Measurements from ENCODE around the gene GABBR2.

The GABBR2 gene

DNA sequence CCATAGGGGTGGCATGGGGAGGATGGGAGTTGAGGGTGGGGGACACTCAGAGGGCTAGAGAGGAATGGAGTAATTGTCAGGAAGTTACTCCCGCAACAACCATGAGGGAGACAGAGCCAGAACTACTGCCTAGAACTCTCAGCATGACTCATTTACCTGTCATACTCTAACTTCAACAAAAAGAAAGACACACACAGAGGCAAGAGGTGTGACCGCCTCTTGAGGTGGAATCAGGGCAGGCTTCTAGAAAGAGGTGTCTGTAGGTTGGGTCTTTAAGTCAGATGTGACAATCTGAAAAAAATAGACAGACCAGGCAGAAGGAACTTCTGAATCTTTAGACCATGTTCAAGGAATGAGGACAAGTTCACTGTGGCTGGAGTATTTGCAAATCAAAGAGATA, 73.4 kb downstream of the GABBR2 start:
- in situ Hi-C loops (cut with HindIII; ENCODE audit: low sequenced_read_pairs), result no loop called here

DNA sequence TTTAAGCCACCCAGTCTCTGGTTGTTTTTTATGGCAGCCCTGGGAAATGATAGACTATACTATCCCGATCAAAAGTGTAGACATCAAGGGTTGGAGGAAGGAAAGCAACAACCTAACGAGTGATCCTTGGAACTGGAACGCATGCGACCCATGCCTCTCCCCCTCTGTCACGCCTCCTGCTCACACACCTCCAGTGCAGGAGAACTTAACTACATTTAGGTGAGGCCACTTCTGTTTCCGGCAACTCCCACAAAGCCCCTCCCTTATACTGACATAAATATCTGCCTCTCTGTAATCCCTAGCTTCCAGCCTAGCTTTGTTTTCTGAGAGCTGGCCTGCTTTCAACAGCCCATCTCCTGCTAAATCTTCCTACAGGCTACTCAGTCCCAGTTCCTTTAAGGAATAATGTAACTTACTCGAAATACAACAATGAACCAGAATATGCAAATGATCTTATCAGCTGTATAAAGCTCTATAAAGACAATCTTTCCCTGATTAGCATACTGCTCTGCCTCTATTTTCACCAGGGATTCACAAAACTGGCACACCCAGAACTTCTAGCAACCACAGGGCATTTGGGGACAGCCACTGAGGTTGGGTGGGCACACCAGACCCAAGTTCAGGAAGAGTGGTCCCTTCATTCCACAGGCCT, 73.9 kb downstream of the GABBR2 start:
- in situ Hi-C loops (cut with HindIII; ENCODE audit: low sequenced_read_pairs), result no loop called here

DNA sequence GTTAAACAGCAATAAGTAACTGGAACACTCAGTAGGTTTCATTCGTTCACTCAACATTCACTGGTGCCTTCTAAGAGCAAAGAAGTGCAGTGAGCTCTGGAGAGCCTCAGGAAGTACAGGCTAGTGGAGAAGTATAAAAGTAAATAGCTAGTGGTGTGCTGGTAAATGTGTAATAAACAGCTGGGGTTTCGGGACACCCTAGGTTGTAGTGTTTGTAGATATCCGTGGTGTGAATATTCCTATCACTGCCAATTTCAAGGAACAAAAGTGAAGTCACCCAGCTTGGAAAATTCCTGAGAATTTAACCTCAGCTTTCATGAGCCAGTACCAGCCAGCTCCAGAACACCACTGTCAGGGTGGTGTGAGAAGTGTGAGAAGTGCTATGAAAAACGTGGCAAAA, 75.9 kb downstream of the GABBR2 start:
- in situ Hi-C loops (cut with HindIII; ENCODE audit: low sequenced_read_pairs), result no loop called here

DNA sequence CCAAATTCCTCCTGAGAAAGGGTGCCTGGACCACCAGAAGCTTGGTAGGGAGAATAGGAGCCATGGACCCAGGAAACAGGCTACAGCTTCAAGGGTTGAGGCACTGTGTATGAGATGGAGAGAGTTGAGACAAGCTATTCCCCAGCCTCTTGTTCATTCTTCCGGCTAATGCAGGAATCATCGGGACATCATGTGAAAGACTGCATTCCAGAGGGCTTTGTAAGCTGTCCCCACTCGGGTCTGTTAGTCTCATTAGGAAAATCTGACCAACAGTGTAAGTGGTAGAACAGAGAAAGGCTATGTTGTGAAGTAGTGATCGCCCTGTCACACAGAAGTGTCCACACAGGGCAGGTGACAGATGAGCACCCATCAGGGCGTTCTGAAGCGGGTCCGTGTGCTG, 81.4 kb downstream of the GABBR2 start:
- in situ Hi-C loops (cut with HindIII; ENCODE audit: low sequenced_read_pairs), result no loop called here

DNA sequence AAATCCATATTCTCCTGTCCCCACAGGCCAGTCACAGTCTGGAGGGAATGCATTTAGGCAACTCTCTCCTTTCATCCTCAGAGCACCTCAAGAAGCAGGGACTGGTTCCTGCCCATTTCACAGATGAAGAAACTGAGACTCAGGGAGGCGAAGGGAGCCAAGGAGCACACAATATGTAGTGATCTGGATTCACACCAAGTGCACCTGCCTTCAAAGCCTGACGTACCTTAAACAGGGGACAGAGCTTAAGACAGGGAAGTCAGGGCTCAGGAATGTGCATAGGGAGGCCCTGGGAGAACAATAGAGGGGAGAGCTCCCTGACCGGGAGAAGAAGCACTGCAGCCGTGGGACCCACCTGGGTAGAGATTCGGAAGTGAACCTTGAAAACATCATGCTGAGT, 83.0 kb downstream of the GABBR2 start:
- in situ Hi-C loops (cut with HindIII; ENCODE audit: low sequenced_read_pairs), result no loop called here

DNA sequence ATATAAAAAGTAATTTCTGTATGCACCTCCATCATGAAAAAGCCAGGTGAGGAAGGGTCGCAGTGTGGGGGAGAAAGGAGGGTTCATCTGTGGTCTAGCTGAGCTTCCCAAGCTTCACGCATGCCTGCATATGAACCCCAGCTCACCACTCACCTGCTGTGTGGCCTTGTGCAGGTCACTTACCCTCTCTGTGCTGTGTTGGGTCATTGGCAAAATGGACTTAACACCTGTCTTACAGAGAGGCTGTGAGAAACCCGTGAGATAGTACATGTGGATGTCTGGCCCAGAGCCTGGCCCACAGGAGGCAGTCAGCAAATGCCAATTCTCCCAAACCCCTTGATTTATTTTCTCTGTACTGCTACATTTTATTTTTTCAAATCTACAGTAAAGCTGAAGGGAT, 88.9 kb downstream of the GABBR2 start:
- in situ Hi-C loops (cut with HindIII; ENCODE audit: low sequenced_read_pairs), result no loop called here

DNA sequence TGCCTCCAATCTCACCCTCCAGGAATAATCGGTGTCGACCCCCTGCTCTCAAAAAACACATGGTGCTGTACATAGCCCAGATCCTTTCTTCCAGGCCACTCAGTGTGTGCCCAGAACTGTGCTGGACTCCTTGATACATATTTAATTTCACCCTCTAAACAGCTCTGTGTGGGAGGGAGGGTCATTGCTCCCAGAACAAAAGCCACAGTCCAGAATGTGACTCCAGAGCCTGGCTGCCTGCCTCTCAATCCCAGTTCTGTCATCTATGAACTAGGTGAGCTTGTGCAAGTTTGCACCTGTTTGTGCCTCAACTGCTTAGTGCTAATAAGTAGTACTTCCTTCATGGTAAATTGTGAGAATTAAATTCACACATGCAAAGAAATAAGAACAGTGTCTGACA, 93.1 kb downstream of the GABBR2 start:
- in situ Hi-C loops (cut with HindIII; ENCODE audit: low sequenced_read_pairs), result no loop called here

DNA sequence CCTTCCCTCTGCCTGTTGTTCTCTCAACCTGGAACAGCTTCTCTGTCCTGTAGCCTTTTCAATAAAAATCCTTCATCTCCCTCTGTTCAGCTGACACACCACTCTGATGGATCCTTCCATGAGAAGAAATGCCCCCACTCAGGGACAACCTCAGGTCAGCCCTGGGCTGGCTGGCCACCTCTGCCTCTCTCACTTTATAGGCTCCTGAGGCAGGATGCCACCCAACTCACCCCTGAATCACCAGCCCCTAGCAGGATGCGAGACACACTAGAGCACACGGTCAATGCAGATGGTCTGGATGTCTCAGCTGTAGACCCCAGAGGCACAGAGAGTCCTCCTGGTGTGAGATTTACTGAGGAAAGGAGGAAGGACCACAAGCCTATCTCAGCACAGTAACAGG, 93.8 kb downstream of the GABBR2 start:
- in situ Hi-C loops (cut with HindIII; ENCODE audit: low sequenced_read_pairs), result no loop called here

DNA sequence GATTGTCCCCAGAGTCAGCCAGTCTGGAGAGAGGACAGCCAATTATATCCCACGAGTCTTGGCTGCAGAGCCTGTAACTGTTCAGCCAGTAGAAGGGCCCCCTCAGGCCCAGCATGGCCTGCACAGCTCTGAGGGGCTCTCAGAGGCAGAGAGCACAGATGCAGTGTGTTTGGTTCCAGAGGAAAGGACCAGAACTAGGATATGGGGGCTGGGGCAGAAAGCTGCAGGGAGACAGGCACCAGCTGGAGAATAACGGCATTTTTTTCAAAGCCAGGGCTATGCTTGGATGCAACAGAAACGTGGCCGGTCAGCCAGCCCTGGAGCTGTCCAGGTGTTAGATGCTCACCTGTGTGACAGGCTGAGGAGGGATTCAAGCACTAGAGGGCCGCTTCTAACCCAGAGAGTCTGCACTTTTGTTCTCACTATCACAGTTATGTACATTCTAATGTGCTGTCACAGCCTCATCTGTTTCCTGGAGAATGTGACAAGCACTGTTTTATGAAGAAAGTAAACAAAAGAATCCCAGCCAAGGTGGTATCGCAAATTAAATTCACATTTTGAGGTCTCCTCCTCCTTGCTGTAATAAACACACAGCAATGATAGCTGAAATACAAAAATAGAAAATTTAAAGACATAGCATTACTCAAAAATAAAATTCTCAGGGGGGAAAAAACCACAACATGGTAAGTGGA, 96.5 kb downstream of the GABBR2 start:
- in situ Hi-C loops (cut with HindIII; ENCODE audit: low sequenced_read_pairs), result no loop called here

DNA sequence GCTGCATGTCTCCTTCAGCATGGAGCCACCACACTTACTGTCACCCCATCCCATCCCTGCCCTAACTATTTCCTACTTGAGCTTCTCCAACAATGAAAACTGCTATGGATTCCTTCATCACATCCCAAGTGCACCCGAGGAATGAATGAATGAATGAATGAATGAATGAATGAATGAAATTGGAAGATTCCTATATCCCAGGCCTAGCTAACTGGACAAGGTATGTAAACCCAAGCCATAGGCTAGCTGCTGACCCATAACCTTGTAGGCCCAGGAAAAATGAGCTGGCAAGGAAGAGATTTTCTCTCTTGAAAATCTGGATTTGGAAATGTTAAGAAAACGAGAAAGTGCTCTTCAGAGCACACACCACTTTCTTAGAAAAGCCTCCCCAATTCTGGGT, 97.4 kb downstream of the GABBR2 start:
- in situ Hi-C loops (cut with HindIII; ENCODE audit: low sequenced_read_pairs), result no loop called here

DNA sequence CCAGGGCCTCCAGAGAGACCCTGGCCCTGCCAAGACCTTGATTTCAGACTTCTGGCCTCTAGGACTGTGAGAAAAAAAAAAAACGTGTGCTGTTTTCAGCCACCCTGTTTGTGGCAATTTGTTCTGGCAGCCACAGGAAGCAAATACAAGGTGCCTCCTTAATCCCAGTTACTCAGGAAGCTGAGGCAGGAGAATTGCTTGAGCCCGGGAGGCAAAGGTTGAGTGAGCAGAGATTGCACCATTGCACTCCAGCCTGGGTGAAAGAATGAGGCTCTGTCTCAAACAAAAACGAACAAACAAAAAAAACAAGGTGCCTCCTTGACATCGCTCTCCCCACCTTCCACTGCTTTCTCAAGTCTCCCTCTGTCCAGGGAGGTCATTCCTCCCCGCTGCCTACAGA, 98.0 kb downstream of the GABBR2 start:
- in situ Hi-C loops (cut with HindIII; ENCODE audit: low sequenced_read_pairs), result no loop called here

DNA sequence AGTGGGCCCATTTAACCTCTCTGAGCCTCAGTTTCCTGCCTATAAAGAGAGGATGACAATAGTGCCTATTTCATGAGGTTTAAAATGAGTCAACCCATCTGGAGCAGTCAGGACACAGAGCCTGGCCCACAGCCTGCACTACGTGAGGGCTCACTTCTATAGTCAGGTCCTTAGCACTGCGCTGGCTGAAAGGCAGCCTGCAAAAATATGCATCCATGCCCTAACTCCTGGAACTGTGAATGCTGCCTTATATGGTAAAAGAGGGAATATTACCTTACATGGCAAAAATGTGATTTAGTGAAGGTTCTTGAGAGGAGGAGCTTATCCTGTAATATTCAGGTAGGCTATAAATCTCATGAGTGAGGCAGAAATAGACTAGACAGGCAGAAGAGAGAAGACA, 98.5 kb downstream of the GABBR2 start:
- in situ Hi-C loops (cut with HindIII; ENCODE audit: low sequenced_read_pairs), result no loop called here

DNA sequence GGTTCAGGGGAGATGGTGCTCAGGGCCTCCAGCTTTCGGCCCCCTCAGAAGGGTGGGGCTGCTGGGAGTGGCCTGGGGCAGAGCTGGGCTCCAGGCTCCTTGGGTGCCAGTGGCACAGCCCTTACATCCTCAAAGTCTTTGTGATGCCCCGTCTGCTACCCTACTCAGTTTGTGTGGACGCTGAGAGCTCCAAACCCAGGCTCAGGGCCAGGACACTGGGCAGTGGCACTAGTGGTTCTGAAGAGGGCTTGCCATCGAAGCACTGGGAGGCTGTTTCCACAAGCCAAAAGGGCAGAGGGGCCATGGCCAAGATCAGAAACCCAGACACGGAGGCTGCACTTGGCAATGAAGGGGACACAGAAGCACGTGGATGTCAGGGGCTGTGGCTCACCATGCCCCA, 99.1 kb downstream of the GABBR2 start:
- in situ Hi-C loops (cut with HindIII; ENCODE audit: low sequenced_read_pairs), result no loop called here

DNA sequence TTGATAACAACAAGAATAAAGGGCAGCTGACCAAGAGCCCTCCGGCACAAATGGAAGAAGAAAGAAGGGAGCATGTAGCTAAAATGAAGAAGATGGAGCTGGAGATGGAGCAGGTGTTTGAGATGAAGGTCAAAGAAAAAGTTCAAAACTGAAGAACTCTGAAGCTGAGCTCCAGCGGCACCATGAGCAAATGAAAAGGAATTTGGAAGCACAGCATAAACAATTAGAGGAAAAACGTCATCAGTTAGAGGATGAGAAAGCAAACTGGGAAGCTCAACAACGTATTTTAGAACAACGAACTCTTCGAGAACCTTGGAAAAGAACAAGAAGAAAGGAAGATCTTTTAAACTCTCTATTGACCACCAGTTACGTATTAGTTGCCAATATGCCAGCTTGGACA, 100.9 kb downstream of the GABBR2 start:
- in situ Hi-C loops (cut with HindIII; ENCODE audit: low sequenced_read_pairs), result no loop called here

DNA sequence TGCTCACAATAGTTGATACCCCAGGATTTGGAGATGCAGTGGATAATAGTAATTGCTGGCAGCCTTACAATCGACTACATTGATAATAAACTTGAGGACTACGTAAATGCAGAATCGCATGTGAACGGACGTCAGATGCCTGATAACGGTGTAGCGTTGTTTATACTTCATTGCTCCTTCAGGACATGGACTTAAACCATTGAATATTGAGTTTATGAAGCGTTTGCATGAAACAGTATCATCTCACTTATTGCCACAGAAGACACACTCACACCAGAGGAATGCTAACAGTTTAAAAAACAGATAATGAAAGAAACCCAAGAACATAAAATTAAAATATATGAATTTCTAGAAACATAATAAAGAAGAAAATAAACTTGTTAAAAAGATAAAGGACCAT, 101.6 kb downstream of the GABBR2 start:
- in situ Hi-C loops (cut with HindIII; ENCODE audit: low sequenced_read_pairs), result no loop called here

DNA sequence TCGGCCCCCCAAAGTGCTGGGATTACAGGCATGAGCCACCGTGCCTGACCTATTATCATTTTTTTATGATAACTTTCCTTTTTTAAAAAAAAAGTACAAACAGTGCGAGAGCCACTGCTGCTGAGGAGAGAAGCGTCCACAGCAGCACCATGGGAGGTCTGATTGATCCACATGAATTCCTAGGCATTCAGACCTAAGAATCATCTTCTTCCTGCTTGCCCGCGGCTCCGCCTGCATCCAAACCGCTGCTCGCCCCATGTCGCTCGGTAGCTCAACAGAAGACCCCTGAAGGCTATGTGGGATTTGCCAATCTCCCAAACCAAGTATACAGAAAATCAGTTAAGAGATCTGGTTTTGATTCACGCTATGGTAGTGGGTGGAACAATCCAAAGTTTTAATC, 102.0 kb downstream of the GABBR2 start:
- in situ Hi-C loops (cut with HindIII; ENCODE audit: low sequenced_read_pairs), result no loop called here

DNA sequence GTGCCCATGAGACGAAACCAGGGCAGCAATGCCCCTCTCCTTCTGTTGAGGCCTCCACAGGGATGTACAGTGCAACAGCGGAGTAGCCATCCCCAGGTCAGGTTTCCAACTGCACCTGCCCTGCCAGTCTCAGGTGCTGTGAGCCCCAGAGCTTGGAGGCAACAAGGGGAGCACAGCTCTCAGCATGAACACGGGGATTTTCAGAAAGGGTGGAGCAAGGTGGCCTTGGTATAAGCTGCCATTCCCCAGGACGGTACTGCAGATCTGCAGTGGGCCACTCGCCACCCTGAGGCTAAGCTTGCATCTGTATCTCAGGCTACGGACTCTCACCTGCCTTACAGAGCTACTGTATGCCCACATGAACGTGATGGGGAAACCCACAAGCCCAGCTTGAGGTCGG, 103.6 kb downstream of the GABBR2 start:
- in situ Hi-C loops (cut with HindIII; ENCODE audit: low sequenced_read_pairs), result no loop called here

DNA sequence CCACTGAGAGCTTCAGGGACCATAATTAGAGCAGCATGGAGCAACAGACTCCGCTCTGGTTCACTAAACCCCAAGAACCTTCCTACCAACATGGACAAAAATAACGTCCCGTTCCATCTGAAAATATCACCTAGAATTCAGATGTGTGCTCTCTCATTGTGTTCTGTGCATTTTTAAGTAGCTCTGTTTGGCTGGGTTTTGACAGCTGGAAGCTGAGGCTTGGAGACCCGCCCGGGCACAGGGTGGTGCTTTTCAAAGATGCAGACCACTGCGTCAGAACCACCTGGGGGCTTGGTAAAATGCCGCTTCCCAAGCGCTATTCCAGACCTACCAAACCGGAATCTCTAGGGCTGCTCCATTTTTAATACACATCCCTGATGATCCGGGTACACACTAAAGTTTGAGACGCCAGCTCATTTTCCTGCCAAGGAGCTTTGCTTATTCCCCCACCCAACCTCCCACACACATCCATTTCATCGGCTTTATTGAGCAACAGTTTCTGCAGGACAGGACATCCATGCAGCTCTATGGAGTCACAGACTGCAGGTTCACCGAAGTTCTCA, 104.8 kb downstream of the GABBR2 start:
- in situ Hi-C loops (cut with HindIII; ENCODE audit: low sequenced_read_pairs), result no loop called here

DNA sequence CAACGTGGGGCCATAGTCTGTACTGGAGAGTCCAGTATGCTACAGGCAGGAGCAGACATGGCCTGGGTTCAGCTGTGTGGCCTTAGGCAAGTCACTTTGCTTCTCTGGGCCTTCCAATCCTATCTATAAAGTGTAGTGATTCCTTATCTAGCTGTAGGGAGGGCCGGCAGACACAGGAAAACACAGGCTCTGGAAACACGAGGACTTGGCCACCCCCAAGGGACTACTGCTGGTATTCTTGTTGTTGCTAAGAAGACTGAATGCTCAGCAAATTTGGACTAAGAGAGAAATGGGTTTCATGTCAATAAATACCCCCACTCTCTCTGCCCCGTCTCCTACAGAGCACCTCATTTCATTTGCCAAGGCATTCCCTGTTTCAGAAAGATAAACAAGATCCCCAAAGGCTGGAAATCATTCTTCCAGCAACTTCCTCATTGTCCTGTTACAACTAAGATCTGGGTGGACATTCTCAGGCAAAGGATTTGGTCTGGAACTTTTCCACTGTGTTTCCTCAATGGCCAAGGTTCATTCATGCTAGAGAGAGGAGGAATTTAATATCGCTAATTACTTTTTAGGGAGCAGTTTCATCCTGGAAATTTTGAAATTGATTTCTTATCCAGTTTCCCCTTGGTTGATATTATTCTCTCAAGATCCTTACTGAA, 105.8 kb downstream of the GABBR2 start:
- in situ Hi-C loops (cut with HindIII; ENCODE audit: low sequenced_read_pairs), result no loop called here

DNA sequence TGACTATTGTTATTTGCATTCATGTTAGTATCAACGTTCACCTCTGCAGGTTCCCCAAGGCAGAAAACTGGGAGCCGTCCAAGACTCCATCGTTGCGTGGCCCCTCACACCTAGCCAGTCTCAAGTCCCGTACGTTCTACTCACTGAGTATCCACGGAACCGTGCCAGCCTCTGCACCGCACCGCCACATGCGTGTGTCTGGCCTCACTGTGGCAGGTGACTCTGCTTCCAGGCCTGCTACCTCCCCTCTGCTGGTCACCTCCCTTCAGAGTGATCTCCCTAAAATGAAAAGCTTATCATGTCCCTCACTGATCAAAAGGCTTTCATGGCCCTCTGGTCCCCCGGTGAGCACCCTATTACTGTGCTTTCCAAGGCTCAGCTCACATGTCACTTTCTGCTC, 108.1 kb downstream of the GABBR2 start:
- in situ Hi-C loops (cut with HindIII; ENCODE audit: low sequenced_read_pairs), result no loop called here

DNA sequence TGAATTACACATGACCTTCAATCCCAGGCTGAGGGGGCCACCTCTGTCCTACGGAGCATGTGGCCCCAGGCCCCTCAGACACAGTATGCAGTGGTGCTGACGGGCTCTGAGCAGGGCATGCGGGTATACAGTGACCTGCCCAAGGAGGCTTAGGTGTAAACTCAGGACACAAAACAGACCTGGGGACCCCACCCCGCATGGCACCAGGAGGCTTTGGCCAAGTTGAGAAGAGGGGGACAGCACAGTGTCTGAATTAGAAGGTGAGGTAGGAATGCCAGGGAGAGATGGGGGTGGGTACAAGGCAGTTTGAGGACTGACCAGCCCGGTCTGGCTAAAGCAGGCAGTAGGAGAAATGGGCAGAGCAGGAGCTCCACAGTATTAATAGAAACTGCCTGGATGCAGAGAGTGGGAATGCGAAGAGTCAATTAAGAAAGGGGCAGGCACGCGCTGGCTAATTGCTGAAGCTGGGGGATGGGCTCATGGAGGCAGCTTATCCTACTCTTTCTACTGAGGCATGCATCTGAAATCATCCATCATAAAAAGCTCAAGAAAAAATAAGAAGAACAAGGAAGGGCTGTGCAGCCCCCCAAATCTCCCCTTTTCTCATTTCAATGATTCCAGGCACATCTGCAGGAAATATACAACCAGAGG, 109.0 kb downstream of the GABBR2 start:
- in situ Hi-C loops (cut with HindIII; ENCODE audit: low sequenced_read_pairs), result no loop called here

DNA sequence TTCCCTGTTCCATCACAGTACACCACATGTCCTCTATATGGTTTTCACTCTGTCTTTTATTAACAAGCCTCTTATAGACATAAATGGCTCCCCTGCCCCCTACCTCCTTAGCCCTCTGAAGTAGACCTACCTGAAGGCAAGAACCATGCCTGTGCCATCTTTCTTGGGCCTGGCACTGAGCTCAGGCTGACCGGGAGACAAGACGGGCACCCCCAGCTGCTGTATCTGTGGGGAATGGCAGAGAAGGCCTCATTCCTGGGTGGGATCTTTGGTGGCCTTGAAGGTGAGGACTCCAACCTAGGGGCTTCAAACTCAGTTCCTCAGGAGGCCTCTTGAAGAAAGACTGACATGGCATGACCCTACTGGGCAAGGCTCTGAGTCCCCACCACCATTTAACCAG, 109.9 kb downstream of the GABBR2 start:
- in situ Hi-C loops (cut with HindIII; ENCODE audit: low sequenced_read_pairs), result no loop called here
